Smooth muscle cell of the brain vasculature (primary cell): ENCODE results near the gene CHMP4B.

Experiments
- DNase-seq: peaks from one replicate; pipeline ENCODE4 v3.0.0-alpha.2; 2012; ENCODE audit warnings: low read depth, low spot score

The CHMP4B gene

GRCh38 chr20:33820362-33820761 lies 9.2 kb downstream of the CHMP4B start:
- no peak for DNase-seq

GRCh38 chr20:33821270-33821836 lies 10.2 kb downstream of the CHMP4B start:
- no peak for DNase-seq

DNA sequence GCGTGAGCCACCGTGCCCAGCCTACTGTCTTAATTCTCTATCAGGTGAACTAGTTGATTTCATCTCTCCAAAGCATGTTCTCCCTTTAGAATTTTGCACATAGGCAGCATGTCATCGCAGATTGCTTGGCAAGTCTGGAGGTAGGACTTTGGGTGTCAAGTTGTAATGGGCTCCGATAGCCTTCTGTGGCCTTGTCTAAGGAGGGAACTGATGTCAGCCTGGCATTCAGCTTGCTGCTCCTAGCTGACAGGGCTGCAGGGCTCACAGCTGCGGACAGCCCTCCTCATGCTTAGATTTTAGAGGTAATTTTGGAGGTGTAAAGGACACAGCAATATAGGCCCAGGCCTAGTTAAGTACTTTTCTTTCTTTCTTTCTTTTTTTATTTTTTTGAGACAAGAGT lies 11.3 kb downstream of the CHMP4B start:
- no peak for DNase-seq

GRCh38 chr20:33822991-33823390 lies 11.8 kb downstream of the CHMP4B start:
- DNase-seq, result no peak

DNA sequence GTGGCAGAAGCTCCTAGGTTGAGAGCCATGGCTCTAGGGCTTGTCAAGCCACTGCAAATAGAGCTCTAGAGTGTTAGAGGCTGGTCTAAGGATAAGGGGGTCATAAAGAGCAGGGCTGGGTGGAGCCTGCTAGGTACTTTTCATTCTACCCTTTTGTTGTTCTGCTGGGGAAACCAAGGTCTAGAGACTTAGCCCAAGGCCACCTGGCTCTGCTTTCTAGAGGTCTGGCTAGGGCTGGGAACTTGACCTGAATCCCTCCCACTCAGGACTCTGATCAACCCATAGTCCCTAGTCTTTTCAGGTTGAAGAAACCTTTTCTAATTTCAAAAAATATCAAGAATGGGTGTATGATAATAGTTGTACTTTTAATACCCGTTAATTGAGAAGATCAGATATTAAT lies 13.7 kb downstream of the CHMP4B start:
- no peak for DNase-seq

- no peak for DNase-seq
Measured at GRCh38 chr20:33825340-33826269, 14.5 kb downstream of the CHMP4B start.

GRCh38 chr20:33826270-33826897 lies 15.2 kb downstream of the CHMP4B start:
- no peak for DNase-seq

DNA sequence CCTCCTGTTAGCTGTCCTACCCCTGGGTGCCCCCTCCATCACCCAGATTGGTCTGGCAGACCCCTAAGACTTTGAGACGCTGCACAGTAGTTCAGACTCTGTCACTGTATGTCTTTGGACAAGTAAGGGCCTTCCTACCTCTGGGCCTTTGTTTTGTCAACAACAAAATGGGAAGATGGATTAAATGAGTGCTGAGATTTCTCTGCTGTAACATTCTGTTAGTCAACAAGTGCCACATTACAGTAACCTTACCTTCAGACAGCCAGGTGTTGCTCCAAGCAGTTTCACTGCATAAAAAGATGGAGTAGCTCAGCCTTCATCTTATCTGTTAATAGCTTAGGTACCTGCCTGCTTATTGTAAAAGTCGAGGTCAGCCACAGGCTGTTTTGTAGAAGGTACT lies 16.0 kb downstream of the CHMP4B start:
- DNase-seq, result no peak

DNA sequence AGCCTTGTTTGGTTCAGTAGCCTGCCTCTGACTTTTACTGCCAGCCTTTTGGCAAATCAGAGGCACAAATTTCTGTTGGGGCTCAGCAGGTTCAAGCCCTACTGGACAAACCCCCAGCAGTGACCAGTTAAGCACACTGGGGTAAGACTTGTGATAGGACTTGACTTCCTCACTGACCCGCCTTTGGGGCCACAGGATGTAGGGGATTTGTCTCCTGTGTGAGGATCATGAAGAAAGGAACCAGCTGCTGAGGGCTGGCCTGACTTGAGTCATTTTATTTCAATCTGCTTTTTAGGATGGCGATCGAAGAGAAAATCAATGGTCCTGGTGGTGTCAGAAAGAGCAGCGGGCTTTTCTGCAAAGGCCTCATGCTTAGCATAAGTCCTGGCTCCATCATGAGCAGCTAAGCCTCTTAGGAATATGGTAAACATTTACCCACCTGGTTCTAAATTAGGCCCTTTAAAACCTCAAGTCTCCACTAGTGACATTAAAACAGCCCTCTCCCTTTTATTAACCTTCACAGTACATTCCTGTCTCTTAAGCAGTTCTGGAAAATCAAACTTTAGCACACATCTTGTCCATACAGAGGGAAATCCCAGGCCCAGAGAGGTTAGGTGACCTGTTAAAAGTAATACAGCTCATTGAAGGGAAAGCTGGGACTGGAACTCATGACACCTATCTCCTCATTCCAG lies 16.6 kb downstream of the CHMP4B start:
- DNase-seq, result no peak

- DNase-seq, result no peak
Measured at GRCh38 chr20:33828326-33828844, 17.2 kb downstream of the CHMP4B start.

DNA sequence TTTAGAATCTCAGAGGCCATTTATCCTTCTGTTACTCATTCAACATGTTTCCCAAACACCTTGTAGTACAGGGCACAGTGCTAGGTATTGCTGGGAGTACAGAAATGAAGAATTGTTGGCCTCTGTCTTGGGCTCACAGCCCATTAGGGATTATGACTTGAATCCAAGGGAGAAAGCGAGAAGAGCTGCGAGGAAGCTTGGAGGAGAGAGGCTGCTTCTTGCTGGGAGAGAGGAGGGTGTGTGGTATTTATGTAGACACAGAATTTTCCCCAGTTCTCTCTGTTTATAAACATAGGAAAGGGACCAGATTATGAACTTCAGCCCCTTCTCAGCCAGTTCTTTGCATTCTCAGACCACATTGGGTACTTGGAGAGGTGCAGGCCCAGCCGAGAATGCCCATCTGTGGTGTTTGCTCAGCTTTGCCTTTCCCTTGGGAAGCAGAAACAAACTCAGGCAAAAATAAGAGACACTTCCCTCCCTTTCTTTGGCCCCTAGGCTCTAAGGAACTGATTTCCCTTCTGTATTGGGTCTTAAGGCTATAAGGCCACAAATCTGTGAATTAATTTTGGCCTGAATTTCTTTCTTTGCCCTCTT lies 17.9 kb downstream of the CHMP4B start:
- DNase-seq, result no peak

- no peak for DNase-seq
Measured at GRCh38 chr20:33829636-33830035, 18.5 kb downstream of the CHMP4B start.

DNA sequence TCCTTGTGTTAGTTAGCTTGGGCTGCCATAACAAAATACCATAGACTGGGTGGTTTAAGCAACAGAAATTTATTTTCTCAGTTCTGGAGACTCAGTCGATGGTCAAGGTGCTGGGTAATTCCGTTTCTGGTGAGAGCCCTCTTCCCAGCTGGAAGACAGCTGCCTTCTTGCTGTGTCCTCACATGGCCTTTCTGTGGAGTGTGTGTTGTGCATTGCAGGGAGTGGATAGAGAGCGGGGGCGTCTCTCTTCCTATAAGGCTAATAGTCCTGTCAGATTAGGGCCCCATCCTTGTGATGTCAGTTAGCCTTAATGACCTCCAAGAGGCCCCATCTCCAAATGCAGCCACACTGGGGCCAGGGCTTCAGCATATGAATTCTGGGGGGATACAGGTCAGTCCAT lies 19.2 kb downstream of the CHMP4B start:
- DNase-seq, result no peak

GRCh38 chr20:33832103-33832804 lies 21.1 kb downstream of the CHMP4B start:
- DNase-seq, result no peak

- no peak for DNase-seq
Measured at GRCh38 chr20:33833333-33833732, 22.2 kb downstream of the CHMP4B start.

DNA sequence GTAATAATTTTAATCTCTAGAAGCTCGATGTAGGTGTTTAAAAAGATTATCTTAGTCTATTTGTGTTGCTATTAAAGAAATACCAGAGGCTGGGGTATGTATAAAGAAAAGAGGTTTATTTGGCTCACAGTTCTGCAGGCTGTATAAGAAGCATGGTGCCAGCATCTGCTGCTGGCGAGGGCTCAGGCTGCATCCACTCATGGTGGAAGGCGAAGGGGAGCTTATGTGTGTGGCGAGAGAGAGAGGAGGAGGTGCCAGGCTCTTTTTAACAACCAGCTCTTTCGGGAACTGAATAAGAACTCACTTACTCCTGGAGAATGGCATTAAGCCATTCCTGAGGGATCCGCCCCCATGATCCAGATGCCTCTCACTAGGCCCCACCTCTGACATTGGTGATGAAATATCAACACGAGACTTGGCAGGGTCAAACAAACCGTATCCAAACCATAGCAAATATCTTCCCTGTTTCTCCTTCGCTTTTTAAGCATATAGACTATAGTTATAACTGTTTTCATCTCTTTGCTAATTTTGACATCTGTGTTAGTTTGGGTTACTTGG lies 24.5 kb downstream of the CHMP4B start:
- no peak for DNase-seq

- no peak for DNase-seq
Measured at GRCh38 chr20:33836277-33836676, 25.1 kb downstream of the CHMP4B start.

DNA sequence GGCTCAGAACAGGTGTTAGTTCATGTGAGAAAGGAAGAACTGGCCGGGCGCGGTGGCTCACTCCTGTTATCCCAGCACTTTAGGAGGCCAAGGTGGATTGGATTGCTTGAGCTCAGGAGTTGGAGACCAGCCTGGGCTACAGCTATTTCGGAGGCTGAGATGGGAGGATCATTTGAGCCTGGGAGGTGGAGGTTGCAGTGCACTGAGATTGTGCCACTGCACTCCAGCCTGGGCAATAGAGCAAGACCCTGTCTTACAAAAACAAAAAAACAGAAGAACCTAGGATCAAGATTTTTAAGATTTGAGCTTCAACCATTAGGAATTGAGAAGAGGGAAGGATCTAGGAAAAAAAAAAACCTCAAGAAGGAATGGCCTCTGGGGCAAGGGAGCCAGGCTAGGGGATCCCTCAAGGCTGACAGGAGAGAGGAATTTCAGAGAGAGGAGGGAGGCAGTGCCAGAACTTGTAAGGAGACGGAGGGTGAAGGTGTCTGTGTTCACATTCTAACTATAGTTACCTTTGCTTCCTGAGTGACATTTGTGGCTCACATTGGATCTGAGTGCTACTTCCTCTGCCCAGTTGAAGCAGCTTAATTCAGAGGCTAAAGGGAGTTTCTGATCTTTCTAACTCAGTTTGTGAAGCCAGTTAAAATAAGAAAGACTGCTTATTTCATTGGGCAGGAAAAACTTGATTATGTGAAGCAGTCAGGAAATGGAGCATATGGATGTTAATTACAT lies 26.1 kb downstream of the CHMP4B start:
- DNase-seq, result no peak

GRCh38 chr20:33838035-33838864 lies 27.1 kb downstream of the CHMP4B start:
- DNase-seq, result no peak
